NCI-H510A treated with DMSO at 0.1 percent for 48 hours (cell line): ENCODE data around the gene TELO2.

Experiments used
- DNase-seq: peaks from one replicate; lab custom pipeline; 2025; lab: John Stamatoyannopoulos, UW

TELO2 gene

GRCh38 chr16:1492923-1493745, at the start of gene TELO2:
Gene TELO2, plus strand, starts transcription at chr16:1493360. Its CDS starts 922 bp downstream, at chr16:1494282.
- DNase-seq: peak; percentile 23

GRCh38 chr16:1443403-1443973, 49.7 kb upstream of the TELO2 start:
- DNase-seq: no peak

- DNase-seq: no peak
Observed at GRCh38 chr16:1443980-1444729, 49.0 kb upstream of the TELO2 start, which contains the start of gene CCDC154. Gene CCDC154, minus strand, starts transcription at chr16:1444556. Its CDS starts 234 bp downstream, at chr16:1444322.

- no peak for DNase-seq
Observed at GRCh38 chr16:1444730-1445517, 48.2 kb upstream of the TELO2 start.

- no peak for DNase-seq
Observed at GRCh38 chr16:1445518-1446203, 47.5 kb upstream of the TELO2 start.

GRCh38 chr16:1446296-1447080, 46.7 kb upstream of the TELO2 start:
- DNase-seq: no peak

GRCh38 chr16:1447965-1448364, 45.2 kb upstream of the TELO2 start:
- DNase-seq: no peak

- DNase-seq: no peak
Observed at GRCh38 chr16:1448536-1449116, 44.5 kb upstream of the TELO2 start.

- DNase-seq: no peak
Observed at GRCh38 chr16:1449201-1449788, 43.9 kb upstream of the TELO2 start.

- no peak for DNase-seq
Observed at GRCh38 chr16:1450218-1450617, 42.9 kb upstream of the TELO2 start.

GRCh38 chr16:1450841-1451240, 42.3 kb upstream of the TELO2 start:
- DNase-seq: no peak

- no peak for DNase-seq
Observed at GRCh38 chr16:1451702-1452392, 41.3 kb upstream of the TELO2 start.

- DNase-seq: no peak
Observed at GRCh38 chr16:1452530-1452929, 40.6 kb upstream of the TELO2 start.

GRCh38 chr16:1453316-1453715, 39.8 kb upstream of the TELO2 start:
- no peak for DNase-seq

- DNase-seq: no peak
Observed at GRCh38 chr16:1454561-1454960, 38.6 kb upstream of the TELO2 start.

- no peak for DNase-seq
Observed at GRCh38 chr16:1455190-1456171, 37.7 kb upstream of the TELO2 start.

GRCh38 chr16:1456951-1457350, 36.2 kb upstream of the TELO2 start:
- DNase-seq: no peak
